Kidney (tissue), 14 donors: ENCODE results near the gene HMBS. TPM values are rescaled to one million over a fixed set of nuclear protein-coding genes. Genes with fewer than 3 reads are reported as not detected.

Source experiments
- DNase-seq, 5 donors: peaks; one replicate each; pipeline ENCODE4 v3.0.0-alpha.2; 2013 to 2020
- FAIRE-seq: peaks from 2 replicates; lab custom pipeline; 2012; peaks lifted over from hg19 to GRCh38; lab: Jason Lieb, UNC
- H3K27ac ChIP-seq, 2 donors: one replicate each; pipeline ENCODE4 v1.7.0; 2013; ENCODE audit warnings: low read depth in 2 of 2, low read length in 2 of 2, inconsistent platforms in 1 of 2
- H3K27me3 ChIP-seq: one replicate; pipeline ENCODE4 v1.7.1; 2013; ENCODE audit warnings: low read length, inconsistent platforms; ENCODE audit not compliant: control insufficient read depth, insufficient read depth
- H3K36me3 ChIP-seq, 3 donors: one replicate each; pipeline versions ENCODE4 v1.7.0 to v1.7.1; 2013; ENCODE audit warnings: low read length in 3 of 3, control low read depth in 1 of 3, inconsistent platforms in 1 of 3; ENCODE audit not compliant: insufficient read depth in 3 of 3, control insufficient read depth in 2 of 3
- H3K4me1 ChIP-seq, 3 donors: one replicate each; pipeline versions ENCODE4 v1.7.0 to v1.7.1; 2013; ENCODE audit warnings: low read length in 3 of 3, inconsistent platforms in 1 of 3, low read depth in 1 of 3; ENCODE audit not compliant: control insufficient read depth in 2 of 3, insufficient read depth in 2 of 3
- H3K4me3 ChIP-seq, 3 donors: one replicate each; pipeline versions ENCODE4 v1.7.0 to v1.8.1; 2013; ENCODE audit warnings: low read length in 3 of 3, control low read depth in 1 of 3, inconsistent platforms in 1 of 3
- H3K9ac ChIP-seq, 3 donors: one replicate each; pipeline versions ENCODE4 v1.7.0 to v1.7.1; 2013; ENCODE audit warnings: low read length in 3 of 3, control low read depth in 1 of 3, inconsistent platforms in 1 of 3
- H3K9me3 ChIP-seq, 3 donors: one replicate each; pipeline versions ENCODE4 v1.7.0 to v1.7.1; 2013; ENCODE audit warnings: low read length in 3 of 3, control low read depth in 1 of 3, inconsistent platforms in 1 of 3; ENCODE audit not compliant: control insufficient read depth in 2 of 3, insufficient read depth in 1 of 3
- intact Hi-C: fragments of 100-400 bp; cut with DNase I; formaldehyde crosslinking; loops from one replicate; pipeline ENCODE4 v1.11.1; 2022
- polyA plus RNA-seq: library from polyadenylated mRNA; stranded (reverse); fragments of 350-450 nt; fragmentation: Illumina TruSeq; extraction: RNeasy Lipid Tissue Mini Kit (QIAGEN cat#74804); gene quantifications from one replicate; pipeline ENCODE4 v1.2.3, GENCODE V29; 2014; ENCODE audit warnings: low read depth, low replicate concordance; ENCODE audit not compliant: insufficient read depth
- total RNA-seq: library from RNA; stranded (reverse); fragmentation: NEBNext Ultra II Directional; extraction: Animal tissue kit (Norgen Biotek cat#: 25700); gene quantifications from one replicate; pipeline ENCODE4 v1.2.1, GENCODE V29; 2021
- TF ChIP-seq, protein P1 (sequence below): IDR thresholded peaks from 3 replicates; pipeline ENCODE4 v1.5.1; 2012; ENCODE audit warnings: mild to moderate bottlenecking, moderate library complexity, borderline replicate concordance; ENCODE audit not compliant: insufficient read depth; ENCODE audit errors: extremely low read depth
- donor health status: control.
- donor health status: control.
- donor health status: control.
- donor health status: control.
- donor health status: control.
- donor health status: DM: yes; HTN: yes; CAD: no.
- donor health status: Normal renal cell carcinoma (clear cell type).

Gene HMBS
- total and polyA plus RNA-seq, 2 donors from 2014 or later: 16.7 to 32.3 TPM

DNA sequence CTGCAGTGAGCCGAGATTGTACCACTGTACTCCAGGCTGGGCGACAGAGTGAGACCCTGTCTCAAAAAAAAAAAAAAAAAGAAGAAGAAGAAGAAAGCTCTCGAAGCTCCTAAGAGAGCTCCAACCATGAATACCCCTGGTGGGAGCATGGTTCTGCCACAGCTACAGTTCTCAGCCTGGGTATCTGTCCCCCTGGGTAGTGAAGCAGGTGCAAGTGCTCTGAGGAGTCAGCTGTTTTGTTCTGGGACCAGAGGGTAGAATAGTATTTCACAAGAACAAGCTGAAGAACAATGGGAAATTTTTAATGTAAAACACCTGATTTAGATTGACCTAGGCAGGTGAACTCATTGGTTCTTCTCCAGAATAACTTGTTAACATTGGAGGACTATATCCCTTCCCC lies 23.4 kb upstream of the HMBS start:
- FAIRE-seq (no peak), DNase-seq (no peak)
- TF ChIP-seq, protein P1, sequence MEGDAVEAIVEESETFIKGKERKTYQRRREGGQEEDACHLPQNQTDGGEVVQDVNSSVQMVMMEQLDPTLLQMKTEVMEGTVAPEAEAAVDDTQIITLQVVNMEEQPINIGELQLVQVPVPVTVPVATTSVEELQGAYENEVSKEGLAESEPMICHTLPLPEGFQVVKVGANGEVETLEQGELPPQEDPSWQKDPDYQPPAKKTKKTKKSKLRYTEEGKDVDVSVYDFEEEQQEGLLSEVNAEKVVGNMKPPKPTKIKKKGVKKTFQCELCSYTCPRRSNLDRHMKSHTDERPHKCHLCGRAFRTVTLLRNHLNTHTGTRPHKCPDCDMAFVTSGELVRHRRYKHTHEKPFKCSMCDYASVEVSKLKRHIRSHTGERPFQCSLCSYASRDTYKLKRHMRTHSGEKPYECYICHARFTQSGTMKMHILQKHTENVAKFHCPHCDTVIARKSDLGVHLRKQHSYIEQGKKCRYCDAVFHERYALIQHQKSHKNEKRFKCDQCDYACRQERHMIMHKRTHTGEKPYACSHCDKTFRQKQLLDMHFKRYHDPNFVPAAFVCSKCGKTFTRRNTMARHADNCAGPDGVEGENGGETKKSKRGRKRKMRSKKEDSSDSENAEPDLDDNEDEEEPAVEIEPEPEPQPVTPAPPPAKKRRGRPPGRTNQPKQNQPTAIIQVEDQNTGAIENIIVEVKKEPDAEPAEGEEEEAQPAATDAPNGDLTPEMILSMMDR: no peak
- no peaks in the 10 kb centered on the region for H3K27me3 ChIP-seq
- H3K9me3 ChIP-seq: no peaks in the 10 kb centered on the region
- intact Hi-C loops: no loop called here
- no peak overlapping the region for H3K4me3 ChIP-seq
- no peak overlapping the region for H3K27ac ChIP-seq
- H3K4me1 ChIP-seq: peaks cover 0 to 5% (median 3%) of the 10 kb centered on the region in 3 donors
- no peak overlapping the region for H3K9ac ChIP-seq
- H3K36me3 ChIP-seq: peaks cover 0 to 4% (median 0%) of the 10 kb centered on the region in 3 donors

GRCh38 chr11:119062779-119063178 lies 21.9 kb upstream of the HMBS start:
- no peak for DNase-seq
- intact Hi-C loops: no loop called here
- no peak for FAIRE-seq
- Histone ChIP-seq H3K9ac (no peak overlapping the region), H3K4me1 (peaks cover 0 to 3% (median 2%) of the 10 kb centered on the region in 3 donors), H3K4me3 (no peak overlapping the region), H3K9me3 (no peaks in the 10 kb centered on the region), H3K27me3 (no peaks in the 10 kb centered on the region), H3K27ac (no peak overlapping the region), H3K36me3 (peaks cover 0 to 4% (median 0%) of the 10 kb centered on the region in 3 donors)
- TF ChIP-seq, protein P1: no peak

GRCh38 chr11:119065369-119065768 lies 19.3 kb upstream of the HMBS start:
- H3K4me1 ChIP-seq: peaks cover 0 to 6% (median 5%) of the 10 kb centered on the region in 3 donors

More at GRCh38 chr11:119065369-119065768, 19.3 kb upstream of the HMBS start:
- H3K4me3 ChIP-seq: no peak overlapping the region
- intact Hi-C loops: no loop called here
- no peaks in the 10 kb centered on the region for H3K9me3 ChIP-seq
- H3K27me3 ChIP-seq: no peaks in the 10 kb centered on the region
- TF ChIP-seq, protein P1: peak; percentile 19
- H3K36me3 ChIP-seq: peaks cover 0 to 11% (median 3%) of the 10 kb centered on the region in 3 donors
- DNase-seq (no peak), FAIRE-seq (no peak)
- no peak overlapping the region for H3K9ac ChIP-seq
- H3K27ac ChIP-seq: no peak overlapping the region
